Measurements from ENCODE around the gene LRRC73.

Gene LRRC73

GRCh38 chr6:43511824-43512415 is 1.8 kb upstream of the LRRC73 start:
- CTCF ChIA-PET, result interaction anchor here (0.6 to 8.5 kb wide), 3 partner anchors 9 to 234 kb away, joined by 3 to 142 read pairs (median 3); no protein-coding TSS in a partner anchor
- Histone ChIP-seq H3K4me1 (ENCODE audit: control insufficient read depth, insufficient read depth, low read length) (peaks cover 4% of the 10 kb centered on the region; the same call in 1 of the 2 replicates), H3K9me3 (ENCODE audit: control insufficient read depth, insufficient read depth, low read depth, low read length) (no peaks in the 10 kb centered on the region), H3K36me3 (ENCODE audit: control insufficient read depth in 2 of 2, insufficient read depth in 1 of 2, low read length in 2 of 2) (peaks cover 18 to 52% of the 10 kb centered on the region in 2 experiments), H3K4me3 (ENCODE audit: low read depth, low read length) (no peak overlapping the region), H3K27ac (ENCODE audit: extremely low read depth, low read depth, low read length) (no peak overlapping the region)
- POLR2A ChIA-PET, result interaction anchor here (0.6 to 2.2 kb wide), 2 partner anchors 11 to 34 kb away, joined by 3 to 6 read pairs; no protein-coding TSS in a partner anchor
- TF ChIP-seq ZFP69B (tag by site-specific recombination; IDR thresholded peaks at IDR 0.05), result no peak
- no peak for TF ChIP-seq ZNF558 (tag by site-specific recombination; IDR thresholded peaks at IDR 0.05)
- TF ChIP-seq PRDM1 (tag by site-specific recombination; IDR thresholded peaks at IDR 0.05), result no peak
- no peak for TF ChIP-seq IKZF3 (tag by site-specific recombination; IDR thresholded peaks at IDR 0.05)
- TF ChIP-seq ZNF138 (tag by site-specific recombination; IDR thresholded peaks at IDR 0.05; ENCODE audit: borderline replicate concordance), result no peak
- TF ChIP-seq ZNF76 (tag by site-specific recombination; IDR thresholded peaks at IDR 0.05; ENCODE audit: borderline replicate concordance, low read depth), result no peak
- no peak for TF ChIP-seq ZNF112 (tag by site-specific recombination; IDR thresholded peaks at IDR 0.05)
- TF ChIP-seq KLF8 (tag by site-specific recombination; IDR thresholded peaks at IDR 0.05), result no peak

- H3K4me1 ChIP-seq (ENCODE audit: control insufficient read depth, insufficient read depth, low read length), result peaks cover 2% of the 10 kb centered on the region; the same call in 1 of the 2 replicates
- peaks cover 18 to 55% of the 10 kb centered on the region in 2 experiments for H3K36me3 ChIP-seq (ENCODE audit: control insufficient read depth in 2 of 2, insufficient read depth in 1 of 2, low read length in 2 of 2)
- H3K27ac ChIP-seq (ENCODE audit: extremely low read depth, low read depth, low read length), result no peak overlapping the region
- CTCF ChIA-PET, result interaction anchor here (0.7 to 8.5 kb wide), 6 partner anchors 8 to 367 kb away, joined by 3 to 142 read pairs (median 4); partner anchors contain the start of gene ZNF318
- no peak overlapping the region for H3K4me3 ChIP-seq (ENCODE audit: low read depth, low read length)
- no peaks in the 10 kb centered on the region for H3K9me3 ChIP-seq (ENCODE audit: control insufficient read depth, insufficient read depth, low read depth, low read length)
- POLR2A ChIA-PET, result interaction anchor here (1.1 to 2.2 kb wide), 6 partner anchors 9 to 141 kb away, joined by 3 to 8 read pairs (median 6); partner anchors contain the start of genes ABCC10 and TJAP1
- TF ChIP-seq ZFP37 (tag by site-specific recombination; IDR thresholded peaks at IDR 0.05), result 0 out of 2 replicates have a peak, but pooled peaks have one; percentile 20
- TF ChIP-seq ZNF658 (tag by site-specific recombination; IDR thresholded peaks at IDR 0.05), result no peak
- TF ChIP-seq ZNF169 (tag by site-specific recombination; IDR thresholded peaks at IDR 0.05), result no peak
Observed at GRCh38 chr6:43510827-43511163, 649 bp upstream of the LRRC73 start.

GRCh38 chr6:43509142-43509983 is 783 bp downstream of the LRRC73 start:
- Histone ChIP-seq H3K4me1 (ENCODE audit: control insufficient read depth, insufficient read depth, low read length) (no peaks in the 10 kb centered on the region), H3K9me3 (ENCODE audit: control insufficient read depth, insufficient read depth, low read depth, low read length) (no peaks in the 10 kb centered on the region), H3K27ac (ENCODE audit: extremely low read depth, low read depth, low read length) (no peak overlapping the region; the same call in 1 of the 2 replicates), H3K36me3 (ENCODE audit: control insufficient read depth in 2 of 2, insufficient read depth in 1 of 2, low read length in 2 of 2) (peaks cover 10 to 55% of the 10 kb centered on the region in 2 experiments), H3K4me3 (ENCODE audit: low read depth, low read length) (peak overlapping the region; percentile 51)
- POLR2A ChIA-PET, result interaction anchor here (0.6 to 2.2 kb wide), 11 partner anchors 8 to 599 kb away, joined by 3 to 8 read pairs (median 4); partner anchors contain the start of genes ABCC10, KLHDC3, TJAP1 and VEGFA
- CTCF ChIA-PET, result interaction anchor here (0.6 to 8.5 kb wide), 10 partner anchors 9 to 513 kb away, joined by 3 to 142 read pairs (median 4); partner anchors contain the start of genes DLK2 and ZNF318
- TF ChIP-seq ZBTB26 (tag by site-specific recombination; optimal IDR thresholded peaks at IDR 0.05), result no peak
- TF ChIP-seq ZNF223 (tag by site-specific recombination; IDR thresholded peaks at IDR 0.05), result peak; percentile 86
- no peak for TF ChIP-seq ZNF560 (tag by site-specific recombination; IDR thresholded peaks at IDR 0.05; ENCODE audit: borderline replicate concordance)
- 0 out of 2 replicates have a peak, but pooled peaks have one; percentile 39 for TF ChIP-seq GLIS2 (tag by site-specific recombination; IDR thresholded peaks at IDR 0.05)
- TF ChIP-seq ZSCAN18 (tag by site-specific recombination; IDR thresholded peaks at IDR 0.05), result no peak
- TF ChIP-seq HOXC10 (CRISPR knock-in tag; IDR thresholded peaks at IDR 0.05), result 0 out of 2 replicates have a peak, but pooled peaks have one; percentile 35
- no peak for TF ChIP-seq SETDB1 (IDR thresholded peaks at IDR 0.05; ENCODE audit: insufficient read length, low read length)
- TF ChIP-seq ZNF335 (tag by site-specific recombination; conservative IDR thresholded peaks at IDR 0.05), result 0 out of 2 replicates have a peak, but pooled peaks have one; percentile 4
- no peak for TF ChIP-seq ZNF362 (tag by site-specific recombination; IDR thresholded peaks at IDR 0.05)
- TF ChIP-seq ZNF707 (tag by site-specific recombination; IDR thresholded peaks at IDR 0.05), result no peak
- peak; percentile 41; the same call in 1 of the 2 replicates for TF ChIP-seq PATZ1 (tag by site-specific recombination; IDR thresholded peaks at IDR 0.05)
- TF ChIP-seq ZNF544 (tag by site-specific recombination; IDR thresholded peaks at IDR 0.05), result no peak
- TF ChIP-seq ZNF600 (tag by site-specific recombination; IDR thresholded peaks at IDR 0.05), result peak; percentile 82

All from HEK293 (cell line).